Endothelial cell (in vitro differentiated cells): ENCODE measurements around the gene ISG20. TPM values are rescaled to one million over a fixed set of nuclear protein-coding genes. Genes with fewer than 3 reads are reported as not detected.

Experiments used
- DNase-seq: peaks from one replicate; pipeline ENCODE4 v3.0.0; 2021; ENCODE audit warnings: low spot score
- H3K27ac Mint-ChIP-seq: one replicate; pipeline ENCODE4 v1.8.0; 2021; ENCODE audit warnings: mixed read lengths, inconsistent platforms; ENCODE audit not compliant: unreplicated experiment
- H3K27me3 Mint-ChIP-seq: one replicate; pipeline ENCODE4 v1.8.0; 2021; ENCODE audit warnings: mild to moderate bottlenecking, moderate library complexity, mixed read lengths, inconsistent platforms; ENCODE audit not compliant: unreplicated experiment
- H3K36me3 Mint-ChIP-seq: one replicate; pipeline ENCODE4 v1.8.0; 2021; ENCODE audit warnings: mild to moderate bottlenecking, low read depth, mixed read lengths, inconsistent platforms; ENCODE audit not compliant: unreplicated experiment
- H3K4me1 Mint-ChIP-seq: one replicate; pipeline ENCODE4 v1.8.0; 2021; ENCODE audit warnings: mild to moderate bottlenecking, mixed read lengths, inconsistent platforms; ENCODE audit not compliant: unreplicated experiment
- H3K4me3 Mint-ChIP-seq: one replicate; pipeline ENCODE4 v1.8.0; 2021; ENCODE audit warnings: mild to moderate bottlenecking, mixed read lengths, inconsistent platforms; ENCODE audit not compliant: unreplicated experiment
- H3K9me3 Mint-ChIP-seq: one replicate; pipeline ENCODE4 v1.8.0; 2021; ENCODE audit warnings: mixed read lengths, inconsistent platforms; ENCODE audit not compliant: unreplicated experiment
- total RNA-seq: library from RNA; stranded (reverse); fragmentation: NEBNext Ultra II Directional; extraction: Animal tissue kit (Norgen Biotek cat#: 25700); gene quantifications from one replicate; pipeline ENCODE4 v1.2.1, GENCODE V29; 2021; ENCODE audit not compliant: unreplicated experiment
- TF ChIP-seq, protein P1 (sequence below): fragments of 200-600 bp; sonication (generic); IDR thresholded peaks from one replicate; pipeline ENCODE4 v1.5.0; 2021; ENCODE audit warnings: antibody characterized with exemption; ENCODE audit not compliant: unreplicated experiment

Gene ISG20
- total RNA-seq, 1 donor from 2014 or later = 6.6 TPM

DNA sequence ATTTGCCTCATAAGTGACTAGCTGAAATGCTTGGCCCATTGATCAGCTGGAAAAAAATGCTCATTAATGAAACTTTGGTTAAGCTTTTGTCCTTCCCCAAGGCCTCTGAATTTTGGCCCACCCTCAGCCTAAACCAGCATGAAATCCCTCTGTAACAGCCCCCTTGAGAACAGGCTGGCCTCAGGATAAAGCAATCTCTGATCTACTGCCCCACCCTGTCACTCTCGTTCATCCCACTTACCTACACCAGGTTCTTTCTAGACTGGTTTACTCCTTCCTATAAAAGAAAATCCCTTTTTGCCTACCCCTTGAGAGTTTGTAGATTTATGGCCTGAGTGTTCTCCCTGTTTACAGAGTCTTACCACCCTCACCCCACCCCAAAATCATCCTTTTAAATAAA is 21.0 kb upstream of the ISG20 start:
- peak overlapping the region; percentile 7 for H3K4me3 Mint-ChIP-seq
- no peak overlapping the region for H3K27ac Mint-ChIP-seq
- TF ChIP-seq, protein P1, sequence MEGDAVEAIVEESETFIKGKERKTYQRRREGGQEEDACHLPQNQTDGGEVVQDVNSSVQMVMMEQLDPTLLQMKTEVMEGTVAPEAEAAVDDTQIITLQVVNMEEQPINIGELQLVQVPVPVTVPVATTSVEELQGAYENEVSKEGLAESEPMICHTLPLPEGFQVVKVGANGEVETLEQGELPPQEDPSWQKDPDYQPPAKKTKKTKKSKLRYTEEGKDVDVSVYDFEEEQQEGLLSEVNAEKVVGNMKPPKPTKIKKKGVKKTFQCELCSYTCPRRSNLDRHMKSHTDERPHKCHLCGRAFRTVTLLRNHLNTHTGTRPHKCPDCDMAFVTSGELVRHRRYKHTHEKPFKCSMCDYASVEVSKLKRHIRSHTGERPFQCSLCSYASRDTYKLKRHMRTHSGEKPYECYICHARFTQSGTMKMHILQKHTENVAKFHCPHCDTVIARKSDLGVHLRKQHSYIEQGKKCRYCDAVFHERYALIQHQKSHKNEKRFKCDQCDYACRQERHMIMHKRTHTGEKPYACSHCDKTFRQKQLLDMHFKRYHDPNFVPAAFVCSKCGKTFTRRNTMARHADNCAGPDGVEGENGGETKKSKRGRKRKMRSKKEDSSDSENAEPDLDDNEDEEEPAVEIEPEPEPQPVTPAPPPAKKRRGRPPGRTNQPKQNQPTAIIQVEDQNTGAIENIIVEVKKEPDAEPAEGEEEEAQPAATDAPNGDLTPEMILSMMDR = no peak
- peaks cover 17% of the 10 kb centered on the region for H3K4me1 Mint-ChIP-seq
- H3K9me3 Mint-ChIP-seq = no peaks in the 10 kb centered on the region
- peaks cover 4% of the 10 kb centered on the region for H3K27me3 Mint-ChIP-seq
- H3K36me3 Mint-ChIP-seq = no peaks in the 10 kb centered on the region
- no peak for DNase-seq

DNA sequence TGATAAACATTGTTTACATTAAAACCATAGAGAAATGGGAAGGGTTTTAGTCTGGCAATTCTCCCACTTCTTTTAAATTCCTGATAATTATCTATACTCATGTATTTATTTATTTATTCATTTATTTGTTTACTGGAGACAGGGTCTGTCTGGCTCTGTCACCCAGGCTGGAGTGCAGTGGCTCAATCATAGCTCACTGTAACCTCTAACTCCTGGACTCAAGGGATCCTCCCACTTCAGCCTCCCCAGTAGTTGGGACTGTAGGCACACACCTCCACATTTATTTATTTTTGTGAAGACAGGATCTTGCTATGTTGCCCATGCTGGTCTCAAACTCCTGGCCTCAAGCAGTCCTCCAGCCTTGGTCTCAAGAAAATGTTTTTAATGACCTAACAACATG is 20.1 kb upstream of the ISG20 start:
- H3K4me1 Mint-ChIP-seq = peaks cover 23% of the 10 kb centered on the region
- H3K27me3 Mint-ChIP-seq = peaks cover 4% of the 10 kb centered on the region
- DNase-seq = no peak
- H3K36me3 Mint-ChIP-seq = no peaks in the 10 kb centered on the region
- no peak overlapping the region for H3K4me3 Mint-ChIP-seq
- TF ChIP-seq, protein P1 = no peak
- no peaks in the 10 kb centered on the region for H3K9me3 Mint-ChIP-seq
- H3K27ac Mint-ChIP-seq = no peak overlapping the region

DNA sequence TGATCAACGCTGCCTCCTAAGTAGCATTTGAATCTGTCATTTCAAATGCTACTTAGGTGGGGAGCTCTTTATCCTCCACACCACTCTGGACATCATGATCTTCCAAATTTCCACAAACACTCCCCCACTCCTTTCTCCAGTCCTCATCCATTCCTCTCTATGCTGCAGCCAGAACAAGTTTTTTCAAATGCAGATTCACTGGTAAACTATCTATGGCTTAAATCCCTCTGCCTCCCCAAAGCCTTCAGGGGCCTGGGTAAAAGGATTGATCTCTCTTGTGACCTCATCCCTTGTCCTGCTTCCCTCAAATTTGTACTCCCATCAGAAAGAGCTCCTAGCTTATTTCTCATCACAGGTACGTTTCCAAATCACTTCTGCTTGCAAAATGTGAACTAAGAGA is 19.0 kb upstream of the ISG20 start:
- Mint-ChIP-seq H3K4me3 (no peak overlapping the region), H3K27me3 (peaks cover 4% of the 10 kb centered on the region), H3K27ac (no peak overlapping the region), H3K36me3 (no peaks in the 10 kb centered on the region), H3K4me1 (peaks cover 28% of the 10 kb centered on the region), H3K9me3 (no peaks in the 10 kb centered on the region)
- no peak for DNase-seq
- TF ChIP-seq, protein P1 = no peak

DNA sequence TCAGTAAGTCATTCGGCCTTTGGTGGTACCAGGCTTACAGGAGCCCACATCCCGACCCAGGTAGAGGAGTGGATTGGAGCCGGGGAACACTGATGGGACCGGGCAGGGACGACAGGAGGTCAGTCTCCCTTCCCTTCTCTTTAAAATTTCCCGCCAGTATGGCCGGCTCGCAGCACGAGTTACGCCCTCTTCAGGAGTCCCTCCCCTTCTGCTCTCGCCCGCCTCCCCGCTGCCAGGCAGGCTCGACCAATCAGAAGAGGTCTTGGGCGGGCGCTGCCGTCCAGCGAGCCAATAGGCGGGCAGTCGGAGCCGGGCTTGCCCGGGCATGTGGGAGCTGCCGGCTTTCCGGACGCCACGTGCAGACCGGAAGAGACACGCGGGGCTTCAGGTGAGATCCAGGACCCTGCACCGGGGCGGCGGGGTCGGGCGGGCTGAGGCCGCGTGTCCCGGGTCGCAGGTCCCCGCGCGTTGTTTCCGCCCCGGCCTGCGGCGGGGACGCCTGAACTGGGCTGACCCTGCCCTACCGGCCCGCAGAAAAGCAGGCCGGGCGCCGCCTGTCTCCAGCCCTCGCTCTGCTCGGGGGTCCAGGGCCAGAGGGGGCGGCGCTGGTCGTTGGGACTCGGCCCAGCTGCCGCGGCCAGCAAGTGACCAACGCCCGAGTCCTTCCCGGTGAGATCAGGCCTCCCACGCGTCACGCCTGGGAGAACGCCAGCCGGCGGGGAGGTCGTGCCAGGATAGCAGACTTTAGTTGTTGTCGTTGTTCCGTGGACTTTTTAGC is 17.6 kb upstream of the ISG20 start, which contains the start of gene AEN:
Gene AEN, plus strand, starts transcription at position 346 of the 778 bp plus-strand sequence. CDS start 4,870 bp downstream, outside the sequence.
- H3K36me3 Mint-ChIP-seq = no peaks in the 10 kb centered on the region
- TF ChIP-seq, protein P1 = no peak
- H3K27me3 Mint-ChIP-seq = peaks cover 4% of the 10 kb centered on the region
- peaks cover 28% of the 10 kb centered on the region for H3K4me1 Mint-ChIP-seq
- peak within 1 kb of the TSS; percentile 97 for H3K4me3 Mint-ChIP-seq
- no peaks in the 10 kb centered on the region for H3K9me3 Mint-ChIP-seq
- peak within 1 kb of the TSS; percentile 93 for H3K27ac Mint-ChIP-seq
- peak; percentile 96 for DNase-seq
